Loucy (cell line): ENCODE measurements around the gene RPS19.

Experiments used
- CTCF ChIP-seq: fragments of 200-600 bp; sonication (generic); conservative IDR thresholded peaks from 2 replicates; pipeline ENCODE4 v1.5.1; 2014; ENCODE audit warnings: mild to moderate bottlenecking, antibody characterized with exemption, low read length
- EZH2phosphoT487 ChIP-seq: fragments of 200-600 bp; IDR thresholded peaks from 2 replicates; pipeline ENCODE4 v1.6.1; 2018; ENCODE audit warnings: antibody characterized with exemption, mild to moderate bottlenecking, moderate library complexity, borderline replicate concordance

GRCh38 chr19:41906271-41906670 is 46.2 kb downstream of the RPS19 start:
- TF ChIP-seq CTCF (no peak), EZH2phosphoT487 (no peak)
